Stimulated activated CD8-positive, alpha-beta memory T cell treated with anti-CD3 and anti-CD28 coated beads, Interleukin-15, amount 100 ng/mL, for 48 hours (primary cell): ENCODE measurements around the gene DGKE.

Experiments
- DNase-seq, 2 donors: peaks; one replicate each; pipeline ENCODE4 v3.0.0-alpha.2; 2020; ENCODE audit warnings: low read depth in 2 of 2

Gene DGKE

DNA sequence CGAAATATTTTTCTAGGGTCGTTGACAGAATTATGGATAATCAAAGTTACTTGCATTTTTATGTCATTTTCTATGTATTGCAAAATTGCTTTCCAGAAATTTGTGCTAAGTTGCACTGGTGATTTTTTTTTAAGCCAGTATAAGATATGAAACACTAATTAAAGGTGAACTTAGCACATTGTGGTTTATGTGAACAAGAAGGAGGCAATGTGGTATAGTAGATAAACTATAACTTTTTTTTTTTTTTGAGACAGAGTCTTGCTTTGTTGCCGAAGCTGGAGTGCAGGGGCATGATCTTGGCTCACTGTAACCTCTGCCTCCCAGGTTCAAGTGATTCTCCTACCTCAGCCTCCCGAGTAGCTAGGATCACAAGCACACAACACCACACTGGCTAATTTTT, 13.2 kb downstream of the DGKE start:
- no peak for DNase-seq

DNA sequence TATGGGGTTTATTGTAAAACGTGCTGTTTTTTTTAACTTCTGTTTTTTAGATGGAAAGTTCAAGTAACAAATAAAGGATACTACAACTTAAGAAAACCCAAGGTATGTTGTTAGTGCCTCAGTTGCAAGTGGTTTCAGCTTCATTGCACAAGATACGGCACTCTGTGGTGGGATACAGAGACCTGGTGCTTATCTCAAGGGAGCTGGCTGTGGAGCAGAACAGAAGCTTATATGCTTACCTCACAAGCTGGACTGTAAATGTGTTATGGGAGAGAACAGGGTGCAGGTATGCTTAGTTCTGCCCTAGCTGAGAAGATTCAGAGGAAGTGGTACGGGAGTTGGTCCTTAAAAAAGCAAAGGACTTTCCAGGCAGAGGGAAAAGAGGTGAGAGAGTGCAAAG, 15.2 kb downstream of the DGKE start:
- no peak for DNase-seq

GRCh38 chr17:56850591-56850990, 16.6 kb downstream of the DGKE start:
- DNase-seq = no peak

- no peak for DNase-seq
Measured at GRCh38 chr17:56851008-56851407, 17.1 kb downstream of the DGKE start.

DNA sequence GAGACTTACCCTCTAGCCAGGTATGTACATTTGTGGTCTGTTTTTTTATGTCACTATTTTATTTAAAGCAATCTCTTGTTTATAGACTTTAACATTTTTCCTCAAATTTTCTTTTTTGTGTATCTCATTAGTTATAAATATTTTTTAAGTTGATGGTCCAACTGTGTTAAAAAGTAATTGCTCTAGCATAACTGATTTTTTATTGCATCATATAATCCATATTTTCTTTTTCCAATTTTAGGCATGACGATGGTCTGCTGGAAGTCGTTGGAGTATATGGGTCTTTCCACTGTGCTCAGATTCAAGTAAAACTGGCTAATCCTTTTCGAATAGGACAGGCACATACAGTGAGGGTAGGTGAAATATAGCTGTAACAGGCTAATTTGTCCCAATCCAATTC, 27.9 kb downstream of the DGKE start:
- DNase-seq = no peak

DNA sequence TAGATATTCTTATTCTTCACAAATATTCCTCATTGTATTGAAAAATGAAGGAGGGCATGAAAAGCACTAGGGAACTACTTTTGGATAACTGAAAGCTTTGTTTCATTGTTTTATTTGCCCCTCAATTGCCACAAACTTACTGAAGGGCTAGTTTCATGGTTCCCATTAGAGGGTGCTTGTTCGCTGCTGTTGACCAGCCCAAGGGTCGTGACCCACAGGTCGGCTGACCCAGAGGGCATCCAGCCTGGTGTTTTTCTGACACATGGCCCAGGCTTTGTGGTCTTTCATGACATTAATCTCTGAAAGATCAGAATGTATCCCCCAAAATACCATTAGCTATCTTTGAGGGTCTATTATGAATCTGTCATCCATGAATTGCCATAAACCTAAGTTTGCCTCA, 30.0 kb downstream of the DGKE start:
- DNase-seq = no peak

DNA sequence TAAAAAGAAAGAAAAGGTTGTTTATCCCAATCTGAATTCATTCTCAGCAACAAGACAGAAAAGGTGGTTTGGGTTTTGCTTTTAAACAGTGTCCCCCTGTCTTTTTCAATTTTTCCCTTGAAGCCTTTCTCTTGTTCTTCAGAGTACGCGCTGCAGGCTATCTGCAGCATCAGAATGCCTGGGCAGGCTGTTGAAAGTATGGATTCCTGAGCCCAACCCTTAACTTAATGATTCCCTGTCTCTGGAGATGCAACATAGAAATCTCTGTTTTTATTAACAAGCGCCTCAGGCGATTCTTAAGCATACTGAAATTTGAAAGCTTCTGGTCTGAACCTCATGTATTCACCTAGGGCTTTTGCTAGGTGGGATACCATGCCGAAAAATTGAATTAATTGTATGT, 32.1 kb downstream of the DGKE start:
- no peak for DNase-seq

- DNase-seq = no peak
Measured at GRCh38 chr17:56866496-56866895, 32.5 kb downstream of the DGKE start.

GRCh38 chr17:56867948-56868376, 34.0 kb downstream of the DGKE start:
- DNase-seq = no peak

DNA sequence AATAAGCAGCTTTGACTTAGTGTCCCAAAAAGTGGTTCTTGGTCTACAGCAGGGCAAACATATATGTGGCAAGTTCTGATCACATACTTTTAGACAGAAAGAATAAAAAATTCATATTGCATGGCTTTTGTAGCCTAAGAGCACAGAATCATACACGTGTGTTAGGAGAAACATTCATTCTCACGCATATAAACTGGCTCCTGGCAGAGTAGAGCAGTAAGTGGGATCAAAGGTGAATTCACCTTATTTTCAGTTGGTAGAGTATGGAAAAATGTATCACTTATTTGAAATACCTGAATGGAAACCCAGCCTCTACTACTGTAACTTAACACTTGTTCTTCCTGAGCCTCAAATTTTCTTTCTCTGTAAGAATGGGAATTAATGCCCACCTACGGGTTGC, 34.8 kb downstream of the DGKE start:
- no peak for DNase-seq

- DNase-seq = peak in 1 of 2 donors; percentile 2
Measured at GRCh38 chr17:56870081-56870651, 36.2 kb downstream of the DGKE start.

GRCh38 chr17:56876766-56877179, 42.8 kb downstream of the DGKE start:
- DNase-seq = no peak

- DNase-seq = no peak
Measured at GRCh38 chr17:56879280-56879679, 45.3 kb downstream of the DGKE start.

GRCh38 chr17:56880133-56880532, 46.2 kb downstream of the DGKE start:
- no peak for DNase-seq

GRCh38 chr17:56880571-56880970, 46.6 kb downstream of the DGKE start:
- DNase-seq = no peak

GRCh38 chr17:56881685-56882295, 47.8 kb downstream of the DGKE start:
- DNase-seq = no peak

DNA sequence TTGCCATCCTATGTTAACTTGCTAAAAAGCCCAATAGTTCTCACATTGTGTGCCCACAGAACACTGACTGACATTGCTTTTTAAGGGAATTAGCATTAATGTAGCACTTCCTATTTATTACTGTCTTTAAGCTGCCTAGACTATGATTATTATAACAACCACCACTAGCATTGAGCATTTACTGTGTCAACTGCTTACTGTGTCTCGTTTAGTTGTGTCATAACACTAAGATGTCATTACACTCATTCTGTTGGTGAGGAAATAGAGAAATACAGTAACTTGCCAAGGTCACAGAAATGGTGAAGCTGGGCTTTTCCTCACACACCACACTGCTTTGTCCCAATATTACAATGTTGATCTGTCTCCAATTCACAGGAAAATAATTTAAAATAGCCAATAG, 49.7 kb downstream of the DGKE start:
- DNase-seq = no peak

DNA sequence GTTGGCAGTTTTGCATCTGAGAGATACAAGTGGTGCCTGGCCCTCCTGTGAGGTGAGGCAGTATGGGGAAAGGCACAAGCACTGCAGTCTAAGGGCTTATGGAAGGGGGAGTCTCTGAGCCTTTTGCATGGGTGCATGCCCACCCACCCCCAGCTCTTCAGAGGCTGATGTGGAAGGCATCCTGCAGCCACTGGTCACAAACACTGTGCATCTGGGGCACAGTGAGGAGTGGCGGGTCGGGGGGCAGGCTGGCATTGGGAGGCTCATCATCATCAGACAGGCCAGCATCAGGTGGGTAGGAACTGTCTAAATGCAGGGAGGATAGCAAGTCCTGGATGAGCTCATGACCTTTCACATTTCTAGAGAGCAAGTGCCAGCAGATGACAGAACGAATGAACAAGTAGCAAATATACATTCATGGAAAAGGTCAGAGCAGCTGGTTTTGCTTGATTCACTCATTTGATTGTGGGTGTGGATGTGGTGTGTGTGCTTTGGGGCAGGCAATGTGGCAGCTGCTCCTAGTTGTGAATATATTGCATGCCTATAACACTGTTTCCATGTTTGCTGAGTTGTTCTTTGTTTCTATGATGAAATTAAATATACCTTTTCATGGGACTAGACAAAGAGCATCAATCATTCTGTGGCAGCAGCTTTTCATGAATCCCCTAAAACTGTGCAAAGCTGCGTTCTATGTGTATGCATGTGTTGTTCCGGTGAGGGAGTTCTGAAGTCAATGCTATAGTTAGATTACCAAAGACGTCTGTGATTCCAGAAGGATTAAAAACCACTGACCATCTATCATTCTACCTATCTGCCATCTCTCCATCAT, 50.7 kb downstream of the DGKE start:
- no peak for DNase-seq

GRCh38 chr17:56885312-56885657, 51.3 kb downstream of the DGKE start:
- no peak for DNase-seq

GRCh38 chr17:56886288-56886731, 52.4 kb downstream of the DGKE start:
- DNase-seq = no peak

DNA sequence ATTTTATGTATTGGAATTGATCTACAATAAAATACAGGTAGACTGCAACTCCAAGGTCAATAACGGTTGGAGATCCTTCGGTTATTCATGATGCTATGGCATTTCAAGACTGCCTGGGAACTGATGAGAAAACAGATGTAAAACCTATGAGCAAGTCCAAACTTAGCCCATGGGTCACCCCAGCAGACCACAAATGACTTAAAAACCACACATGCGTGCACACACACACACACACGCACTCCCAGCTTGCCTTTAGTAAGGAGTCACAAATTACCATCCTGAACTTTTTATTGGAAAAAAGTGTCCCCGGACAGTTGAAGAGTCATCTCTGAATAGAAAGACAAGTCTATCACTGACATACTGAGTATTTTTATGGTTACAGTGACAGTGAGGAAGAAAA, 53.2 kb downstream of the DGKE start:
- no peak for DNase-seq

- no peak for DNase-seq
Measured at GRCh38 chr17:56887552-56888467, 53.9 kb downstream of the DGKE start.
